GM23248 (cell line): ENCODE data around the gene LIMCH1. TPM values are rescaled to one million over a fixed set of nuclear protein-coding genes. Genes with fewer than 3 reads are reported as not detected.

Source experiments
- DNase-seq: peaks from one replicate; pipeline ENCODE4 v3.0.0-alpha.2; 2015
- H2AFZ ChIP-seq: fragments of 200-600 bp; sonication (generic); 2 replicates; pipeline ENCODE4 v1.6.1; 2016; ENCODE audit warnings: antibody characterized with exemption
- H3F3A ChIP-seq: fragments of 200-600 bp; sonication (generic); 2 replicates; pipeline ENCODE4 v1.6.1; 2016; ENCODE audit warnings: mild to moderate bottlenecking, antibody characterized with exemption, mixed run types; ENCODE audit not compliant: insufficient read depth
- H3K27ac ChIP-seq: fragments of 200-600 bp; sonication (generic); 2 replicates; pipeline ENCODE4 v1.5.1; 2016; ENCODE audit warnings: mild to moderate bottlenecking
- H3K27me3 ChIP-seq: fragments of 200-600 bp; sonication (generic); replicated peaks from 2 replicates; pipeline ENCODE4 v1.6.1; 2016; ENCODE audit warnings: mild to moderate bottlenecking; ENCODE audit not compliant: insufficient read depth
- H3K36me3 ChIP-seq: fragments of 200-600 bp; sonication (generic); 2 replicates; pipeline ENCODE4 v1.6.1; 2016; ENCODE audit warnings: low read depth, mild to moderate bottlenecking
- H3K4me1 ChIP-seq: fragments of 200-600 bp; sonication (generic); 2 replicates; pipeline ENCODE4 v1.6.1; 2016; ENCODE audit warnings: mild to moderate bottlenecking; ENCODE audit not compliant: insufficient read depth
- H3K4me2 ChIP-seq: fragments of 200-600 bp; sonication (generic); one replicate; pipeline ENCODE4 v1.6.1; 2016; ENCODE audit warnings: mild to moderate bottlenecking; ENCODE audit not compliant: unreplicated experiment
- H3K4me3 ChIP-seq: fragments of 200-600 bp; sonication (generic); 2 replicates; pipeline ENCODE4 v1.5.1; 2016; ENCODE audit warnings: mild to moderate bottlenecking
- H3K79me2 ChIP-seq: fragments of 200-600 bp; sonication (generic); 2 replicates; pipeline ENCODE4 v1.6.1; 2016; ENCODE audit warnings: mild to moderate bottlenecking; ENCODE audit not compliant: insufficient read depth
- H3K9ac ChIP-seq: fragments of 200-600 bp; sonication (generic); 2 replicates; pipeline ENCODE4 v1.6.1; 2016; ENCODE audit warnings: mild to moderate bottlenecking
- H3K9me2 ChIP-seq: fragments of 200-600 bp; sonication (generic); 2 replicates; pipeline ENCODE4 v1.6.1; 2016; ENCODE audit warnings: mixed run types, mild to moderate bottlenecking, moderate library complexity; ENCODE audit not compliant: insufficient read depth
- H3K9me3 ChIP-seq: fragments of 200-600 bp; sonication (generic); one replicate; pipeline ENCODE4 v1.6.1; 2017; ENCODE audit warnings: low read depth
- H4K20me1 ChIP-seq: fragments of 200-600 bp; sonication (generic); 2 replicates; pipeline ENCODE4 v1.6.0; 2016; ENCODE audit not compliant: insufficient read depth
- EZH2 ChIP-seq: fragments of 200-600 bp; sonication (generic); IDR thresholded peaks from 2 replicates; pipeline ENCODE4 v1.6.1; 2018; ENCODE audit warnings: antibody characterized with exemption, mild to moderate bottlenecking; ENCODE audit not compliant: insufficient read depth, poor library complexity, severe bottlenecking
- EZH2phosphoT487 ChIP-seq: fragments of 200-600 bp; sonication (generic); IDR thresholded peaks from 2 replicates; pipeline ENCODE4 v1.6.1; 2018; ENCODE audit warnings: antibody characterized with exemption, moderate library complexity, mild to moderate bottlenecking, low read depth; ENCODE audit not compliant: insufficient read depth
- WGBS, 2 experiments: methylation state at CpG; one replicate each; pipeline ENCODE4 v1.1.6; 2015 to 2017; ENCODE audit warnings: low lambda C conversion rate in 2 of 2, low coverage in 1 of 2; ENCODE audit errors: missing lambda C conversion rate in 2 of 2; 5-methylcytosine and 5-hydroxymethylcytosine counted together
- in situ Hi-C: fragments of 300-500 bp; cut with MboI; formaldehyde crosslinking; loops from 2 replicates; pipeline ENCODE4 v1.15.0; 2020
- polyA plus RNA-seq: library from polyadenylated mRNA; unstranded; fragments of >200 nt; fragmentation: Nextera tagmentation; extraction: Ambion mirVana; gene quantifications from 2 replicates; pipeline ENCODE4 v1.2.1, GENCODE V29; 2016
- total RNA-seq: library from RNA; depleted of rRNA; stranded (reverse); fragments of >200 nt; shearing (Covaris generic); gene quantifications from 2 replicates; pipeline ENCODE4 v1.2.3, GENCODE V29; 2014

The LIMCH1 gene
- total and polyA plus RNA-seq, 2 experiments from 2014 or later, result 17.4 to 22.2 TPM

- peak overlapping the region; percentile 75 for H3K4me2 ChIP-seq
These were observed 75.4 kb downstream of the LIMCH1 start for GRCh38 chr4:41613386-41613785.

GRCh38 chr4:41613821-41614220 lies 75.9 kb downstream of the LIMCH1 start:
- Histone ChIP-seq H2AFZ (0 out of 2 replicates have a peak overlapping the region, but pooled peaks have one; percentile 23), H3K27me3 (0 out of 2 replicates have a peak, but pooled peaks cover 5% of the 10 kb centered on the region), H3K9me3 (no peaks in the 10 kb centered on the region), H3K9me2 (no peaks in the 10 kb centered on the region), H4K20me1 (no peaks in the 10 kb centered on the region), H3K4me1 (peaks cover 22% of the 10 kb centered on the region), H3K36me3 (no peaks in the 10 kb centered on the region), H3K4me3 (peak overlapping the region; percentile 53; the same call in 1 of the 2 replicates), H3K4me2 (peak overlapping the region; percentile 75), H3K9ac (no peak overlapping the region), H3F3A (no peaks in the 10 kb centered on the region), H3K79me2 (no peaks in the 10 kb centered on the region), H3K27ac (no peak overlapping the region)
- 31% methylated on average over 1 of the region's 1 CpG for WGBS, 2 experiments
- no peak for TF ChIP-seq EZH2phosphoT487
- TF ChIP-seq EZH2, result no peak
- in situ Hi-C loops, result no loop called here
- peak; percentile 27 for DNase-seq

More at GRCh38 chr4:41613386-41613785, 75.4 kb downstream of the LIMCH1 start:
- Histone ChIP-seq H2AFZ (peak overlapping the region; percentile 23; the same call in 1 of the 2 replicates), H3K27me3 (0 out of 2 replicates have a peak, but pooled peaks cover 5% of the 10 kb centered on the region), H3K9me3 (no peaks in the 10 kb centered on the region), H3K9me2 (no peaks in the 10 kb centered on the region), H3K4me1 (peaks cover 22% of the 10 kb centered on the region), H4K20me1 (no peaks in the 10 kb centered on the region), H3K4me3 (peak overlapping the region; percentile 53), H3K27ac (no peak overlapping the region), H3K9ac (0 out of 2 replicates have a peak overlapping the region, but pooled peaks have one; percentile 10), H3F3A (no peaks in the 10 kb centered on the region), H3K79me2 (no peaks in the 10 kb centered on the region), H3K36me3 (no peaks in the 10 kb centered on the region)
- TF ChIP-seq EZH2, result no peak
- no peak for TF ChIP-seq EZH2phosphoT487
- 3 to 6% methylated on average over 15 of the region's 15 CpGs for WGBS, 2 experiments
- peak; percentile 40 for DNase-seq
- in situ Hi-C loops, result no loop called here

- Histone ChIP-seq H3K9ac (no peak overlapping the region), H3K79me2 (no peaks in the 10 kb centered on the region), H2AFZ (no peak overlapping the region), H3K4me3 (no peak overlapping the region), H3K27ac (no peak overlapping the region), H3K9me2 (no peaks in the 10 kb centered on the region), H3K4me1 (peaks cover 22% of the 10 kb centered on the region), H3K27me3 (0 out of 2 replicates have a peak, but pooled peaks cover 5% of the 10 kb centered on the region), H3K9me3 (no peaks in the 10 kb centered on the region), H3K36me3 (no peaks in the 10 kb centered on the region), H3F3A (no peaks in the 10 kb centered on the region), H4K20me1 (no peaks in the 10 kb centered on the region), H3K4me2 (no peak overlapping the region)
- DNase-seq, result no peak
- TF ChIP-seq EZH2phosphoT487 (no peak), EZH2 (no peak)
- 67 to 81% methylated on average over 2 of the region's 2 CpGs for WGBS, 2 experiments
- in situ Hi-C loops, result no loop called here
These were observed 76.6 kb downstream of the LIMCH1 start for GRCh38 chr4:41614519-41614918.

GRCh38 chr4:41619161-41619560 lies 81.2 kb downstream of the LIMCH1 start:
- H3K36me3 ChIP-seq, result no peaks in the 10 kb centered on the region
- no peaks in the 10 kb centered on the region for H3K9me2 ChIP-seq
- no peak overlapping the region for H2AFZ ChIP-seq
- H3K4me1 ChIP-seq, result no peaks in the 10 kb centered on the region
- H3K4me3 ChIP-seq, result no peak overlapping the region
- H3K27ac ChIP-seq, result no peak overlapping the region
- no peak for DNase-seq
- no peaks in the 10 kb centered on the region for H3K27me3 ChIP-seq
- no peak overlapping the region for H3K9ac ChIP-seq
- no peaks in the 10 kb centered on the region for H3K79me2 ChIP-seq
- H3F3A ChIP-seq, result no peaks in the 10 kb centered on the region
- no peaks in the 10 kb centered on the region for H4K20me1 ChIP-seq
- no peak for TF ChIP-seq EZH2
- no peak for TF ChIP-seq EZH2phosphoT487
- in situ Hi-C loops, result no loop called here
- H3K4me2 ChIP-seq, result no peak overlapping the region
- no peaks in the 10 kb centered on the region for H3K9me3 ChIP-seq
- 76 to 83% methylated on average over 16 of the region's 16 CpGs for WGBS, 2 experiments
